GM18951 (cell line): ENCODE data around the gene TIAM2.
"Not testable (repeated sequence)": the region's sequence is repeated elsewhere in the genome, so short reads cannot be mapped to it uniquely, and the experiment has no call there.

ENCODE experiments used
- POLR2A ChIP-seq: IDR thresholded peaks from 4 replicates; pipeline ENCODE4 v1.6.1; 2011; ENCODE audit warnings: mild to moderate bottlenecking; ENCODE audit not compliant: insufficient read length, insufficient read depth; ENCODE audit errors: extremely low read depth
- in situ Hi-C: fragments of 300-500 bp; cut with MboI; formaldehyde crosslinking; loops from one replicate; pipeline ENCODE4 v1.12.0; 2022; ENCODE audit warnings: low sequenced_read_pairs, mixed read lengths, inconsistent platforms; ENCODE audit not compliant: unreplicated experiment

TIAM2 gene

GRCh38 chr6:154998855-154999254, 3.7 kb downstream of the TIAM2 start:
- in situ Hi-C loops, result no loop called here
- TF ChIP-seq POLR2A, result no peak

GRCh38 chr6:155001482-155001881, 6.4 kb downstream of the TIAM2 start:
- in situ Hi-C loops, result no loop called here

GRCh38 chr6:155001934-155002333, 6.8 kb downstream of the TIAM2 start:
- in situ Hi-C loops, result no loop called here
- TF ChIP-seq POLR2A, result no peak

More at GRCh38 chr6:155001482-155001881, 6.4 kb downstream of the TIAM2 start:
- TF ChIP-seq POLR2A, result no peak

- in situ Hi-C loops, result no loop called here
- TF ChIP-seq POLR2A, result no peak
Observed at GRCh38 chr6:155003476-155003875, 8.4 kb downstream of the TIAM2 start.

GRCh38 chr6:155004017-155004416, 8.9 kb downstream of the TIAM2 start:
- TF ChIP-seq POLR2A, result no peak
- in situ Hi-C loops, result no loop called here

GRCh38 chr6:155004576-155005372, 9.7 kb downstream of the TIAM2 start:
- in situ Hi-C loops, result no loop called here
- TF ChIP-seq POLR2A, result no peak

- no peak for TF ChIP-seq POLR2A
- in situ Hi-C loops, result no loop called here
Observed at GRCh38 chr6:155008625-155009024, 13.5 kb downstream of the TIAM2 start.

- TF ChIP-seq POLR2A, result no peak
- in situ Hi-C loops, result no loop called here
Observed at GRCh38 chr6:155010940-155011339, 15.8 kb downstream of the TIAM2 start.

GRCh38 chr6:155011809-155012291, 16.7 kb downstream of the TIAM2 start:
- in situ Hi-C loops, result no loop called here
- TF ChIP-seq POLR2A, result no peak

GRCh38 chr6:155013457-155013876, 18.4 kb downstream of the TIAM2 start:
- in situ Hi-C loops, result no loop called here
- TF ChIP-seq POLR2A, result no peak

- no peak for TF ChIP-seq POLR2A
- in situ Hi-C loops, result no loop called here
Observed at GRCh38 chr6:155014137-155014536, 19.0 kb downstream of the TIAM2 start.

- no peak for TF ChIP-seq POLR2A
- in situ Hi-C loops, result no loop called here
Observed at GRCh38 chr6:155014670-155015300, 19.7 kb downstream of the TIAM2 start.

GRCh38 chr6:155018415-155018814, 23.3 kb downstream of the TIAM2 start:
- in situ Hi-C loops, result not testable (repeated sequence)

GRCh38 chr6:155021680-155022079, 26.6 kb downstream of the TIAM2 start:
- TF ChIP-seq POLR2A, result no peak
- in situ Hi-C loops, result no loop called here
